Kidney epithelial cell (primary cell): Measurements from ENCODE around the gene AGBL4. TPM values are rescaled to one million over a fixed set of nuclear protein-coding genes. Genes with fewer than 3 reads are reported as not detected.

Experiments
- DNase-seq: peaks from one replicate; pipeline ENCODE4 v3.0.0-alpha.2; 2010; ENCODE audit warnings: low read depth
- H3K27me3 ChIP-seq: 2 replicates; pipeline ENCODE4 v1.6.0; 2011; ENCODE audit warnings: low read length; ENCODE audit not compliant: control insufficient read depth, insufficient read depth
- H3K36me3 ChIP-seq: 2 replicates; pipeline ENCODE4 v1.5.1; 2011; ENCODE audit warnings: low read length; ENCODE audit not compliant: control insufficient read depth, insufficient read depth
- H3K4me3 ChIP-seq: 2 replicates; pipeline ENCODE4 v1.5.1; 2011; ENCODE audit warnings: low read depth, mild to moderate bottlenecking, control low read depth, low read length
- total RNA-seq: library from RNA; depleted of rRNA; stranded (reverse); fragments of >200 nt; gene quantifications from 2 replicates; pipeline ENCODE4 v1.2.3, GENCODE V29; 2015
- TF ChIP-seq, protein P1 (sequence below): IDR thresholded peaks from 2 replicates; pipeline ENCODE4 v1.5.1; 2011; ENCODE audit warnings: mild to moderate bottlenecking, moderate library complexity, low read length, control low read depth, inconsistent platforms; ENCODE audit not compliant: insufficient read depth, poor library complexity, severe bottlenecking

AGBL4 gene
- total RNA-seq: not detected in 2 replicates

- TF ChIP-seq, protein P1, sequence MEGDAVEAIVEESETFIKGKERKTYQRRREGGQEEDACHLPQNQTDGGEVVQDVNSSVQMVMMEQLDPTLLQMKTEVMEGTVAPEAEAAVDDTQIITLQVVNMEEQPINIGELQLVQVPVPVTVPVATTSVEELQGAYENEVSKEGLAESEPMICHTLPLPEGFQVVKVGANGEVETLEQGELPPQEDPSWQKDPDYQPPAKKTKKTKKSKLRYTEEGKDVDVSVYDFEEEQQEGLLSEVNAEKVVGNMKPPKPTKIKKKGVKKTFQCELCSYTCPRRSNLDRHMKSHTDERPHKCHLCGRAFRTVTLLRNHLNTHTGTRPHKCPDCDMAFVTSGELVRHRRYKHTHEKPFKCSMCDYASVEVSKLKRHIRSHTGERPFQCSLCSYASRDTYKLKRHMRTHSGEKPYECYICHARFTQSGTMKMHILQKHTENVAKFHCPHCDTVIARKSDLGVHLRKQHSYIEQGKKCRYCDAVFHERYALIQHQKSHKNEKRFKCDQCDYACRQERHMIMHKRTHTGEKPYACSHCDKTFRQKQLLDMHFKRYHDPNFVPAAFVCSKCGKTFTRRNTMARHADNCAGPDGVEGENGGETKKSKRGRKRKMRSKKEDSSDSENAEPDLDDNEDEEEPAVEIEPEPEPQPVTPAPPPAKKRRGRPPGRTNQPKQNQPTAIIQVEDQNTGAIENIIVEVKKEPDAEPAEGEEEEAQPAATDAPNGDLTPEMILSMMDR: no peak
- no peaks in the 10 kb centered on the region for H3K36me3 ChIP-seq
Measured at GRCh38 chr1:50023292-50024159, at the start of gene AGBL4. AGBL4 (minus strand) TSS chr1:50023954.

DNA sequence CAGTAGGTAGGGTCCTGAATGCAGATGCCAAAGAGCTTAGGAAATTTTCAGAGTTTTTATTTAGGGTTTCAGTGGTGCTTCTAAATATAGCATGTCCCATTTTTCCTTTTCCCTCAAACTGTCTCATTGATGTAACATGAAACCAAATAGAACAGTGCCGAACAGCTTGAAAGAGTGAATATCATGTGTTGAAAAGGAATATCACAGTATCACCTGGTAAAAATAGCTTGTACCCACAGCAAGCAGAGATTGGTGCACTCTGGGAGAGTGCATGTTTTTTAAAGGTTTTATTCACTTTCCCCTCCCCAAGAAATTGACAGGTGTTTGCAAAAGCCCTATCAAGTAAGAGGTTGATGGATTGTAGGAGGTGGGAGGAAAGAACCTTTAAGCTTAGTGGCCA, 43.1 kb upstream of the AGBL4 start:
- TF ChIP-seq, protein P1: no peak
- no peak for DNase-seq
- H3K36me3 ChIP-seq: no peaks in the 10 kb centered on the region
- no peaks in the 10 kb centered on the region for H3K27me3 ChIP-seq
- no peak overlapping the region for H3K4me3 ChIP-seq

More at GRCh38 chr1:50023292-50024159, at the start of gene AGBL4:
- Histone ChIP-seq H3K27me3 (peaks cover 6% of the 10 kb centered on the region), H3K4me3 (peak within 1 kb of the TSS; percentile 47)
- DNase-seq: no peak

- Histone ChIP-seq H3K36me3 (no peaks in the 10 kb centered on the region), H3K27me3 (no peaks in the 10 kb centered on the region), H3K4me3 (no peak overlapping the region)
- TF ChIP-seq, protein P1: no peak
- DNase-seq: peak; percentile 7
Measured at GRCh38 chr1:50060279-50060678, 36.5 kb upstream of the AGBL4 start.

DNA sequence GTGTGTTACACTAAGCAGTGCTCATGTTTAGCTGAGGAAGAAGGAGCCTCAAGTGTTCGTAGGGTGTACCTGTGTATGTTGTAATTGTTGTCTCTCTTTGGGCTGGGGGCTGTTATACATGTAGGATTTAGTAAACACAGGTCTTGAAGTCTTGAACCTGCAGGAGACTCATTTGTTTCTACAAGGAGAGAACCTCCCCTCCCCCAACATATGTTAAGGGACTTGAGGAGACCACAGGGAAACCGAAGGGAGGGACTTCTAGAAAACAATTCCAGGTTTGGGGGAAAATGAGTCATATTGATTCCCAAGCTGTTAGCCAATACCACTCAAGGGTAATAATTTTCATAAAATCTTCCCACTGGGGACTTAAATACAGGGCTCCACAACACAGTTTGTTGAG, 25.0 kb upstream of the AGBL4 start:
- DNase-seq: no peak
- Histone ChIP-seq H3K4me3 (no peak overlapping the region), H3K36me3 (no peaks in the 10 kb centered on the region), H3K27me3 (peaks cover 15% of the 10 kb centered on the region)
- TF ChIP-seq, protein P1: no peak

- TF ChIP-seq, protein P1: peak; percentile 64
- Histone ChIP-seq H3K4me3 (peak overlapping the region; percentile 24), H3K27me3 (peaks cover 15% of the 10 kb centered on the region), H3K36me3 (no peaks in the 10 kb centered on the region)
- DNase-seq: no peak
Measured at GRCh38 chr1:50047916-50048694, 24.4 kb upstream of the AGBL4 start.
